Fibroblast of lung (primary cell): ENCODE results near the gene NR3C1.

Experiments used
- CTCF ChIP-seq, 2 donors: IDR thresholded peaks in 1 of 2; conservative IDR thresholded peaks in 1 of 2; 1 replicate in 1 of 2; 2 replicates in 1 of 2; pipeline ENCODE4 v1.5.1; 2011 to 2012; ENCODE audit warnings: low read length in 2 of 2, control low read depth in 1 of 2, inconsistent platforms in 1 of 2, low read depth in 1 of 2, mild to moderate bottlenecking in 1 of 2
- EZH2 ChIP-seq: IDR thresholded peaks from 2 replicates; pipeline ENCODE4 v1.5.1; 2012; ENCODE audit warnings: low read length, control low read depth, mild to moderate bottlenecking; ENCODE audit errors: missing control alignments

GRCh38 chr5:143359869-143360268, 43.6 kb downstream of the NR3C1 start:
- TF ChIP-seq CTCF (conservative IDR thresholded peaks at IDR 0.05 in 1 of 2, IDR thresholded peaks at IDR 0.05 in 1 of 2; ENCODE audit: low read depth in 1 of 2, low read length in 2 of 2): no peak
- TF ChIP-seq EZH2: no peak
